Measurements from ENCODE around the gene NSD1.
"Not testable (repeated sequence)": the region's sequence is repeated elsewhere in the genome, so short reads cannot be mapped to it uniquely, and the experiment has no call there.

NSD1 gene

DNA sequence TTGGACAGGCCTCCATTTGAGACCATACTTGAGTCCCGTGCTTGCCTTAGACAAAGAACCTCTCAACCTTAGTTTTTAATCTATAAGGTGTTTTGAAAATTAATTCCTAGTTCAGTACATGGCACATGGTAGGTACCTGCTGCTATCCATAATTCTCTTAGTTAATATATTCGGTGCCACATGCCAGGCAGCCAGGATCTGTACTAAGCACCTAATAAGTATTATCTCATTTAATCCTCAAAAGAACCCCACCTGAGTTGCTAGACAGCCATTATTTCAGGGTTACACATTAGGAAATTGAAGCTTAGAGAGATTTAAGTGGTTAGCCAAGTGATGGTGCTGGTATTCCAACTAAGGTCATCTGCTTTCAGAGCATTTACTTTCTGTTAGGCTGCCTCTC lies 29.9 kb downstream of the NSD1 start:
- H3K27me3 Mint-ChIP-seq (ENCODE audit: low read depth): no peaks in the 10 kb centered on the region
- no peak for DNase-seq (ENCODE audit: low spot score)
- H3K27ac Mint-ChIP-seq: no peak overlapping the region
- H3K4me3 Mint-ChIP-seq: no peak overlapping the region
- H3K36me3 Mint-ChIP-seq (ENCODE audit: low read depth): peaks cover 21% of the 10 kb centered on the region
- no peaks in the 10 kb centered on the region for H3K4me1 Mint-ChIP-seq (ENCODE audit: low read depth)
- no peaks in the 10 kb centered on the region for H3K9me3 Mint-ChIP-seq

DNA sequence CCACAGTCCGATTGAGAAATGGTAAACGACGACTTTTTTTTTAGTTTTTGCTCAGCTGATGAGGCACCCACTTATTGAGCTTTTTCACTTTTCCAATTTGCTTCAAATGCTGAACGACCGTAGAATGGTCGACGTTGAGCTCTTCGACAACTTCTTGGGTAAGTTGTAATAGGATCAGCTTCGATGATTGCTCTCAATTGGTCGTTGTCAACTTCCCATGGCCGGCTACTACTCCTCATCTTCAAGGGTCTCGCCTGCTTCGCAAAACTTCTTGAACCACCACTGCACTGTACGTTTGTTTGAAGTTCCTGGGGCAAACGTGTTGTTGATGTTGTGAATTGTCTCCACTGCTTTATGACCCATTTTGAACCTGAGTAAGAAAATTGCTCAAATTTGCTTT lies 35.7 kb downstream of the NSD1 start:
- DNase-seq (ENCODE audit: low spot score): no peak
- Mint-ChIP-seq H3K27me3 (ENCODE audit: low read depth) (no peaks in the 10 kb centered on the region), H3K36me3 (ENCODE audit: low read depth) (peaks cover 27% of the 10 kb centered on the region), H3K9me3 (no peaks in the 10 kb centered on the region), H3K4me1 (ENCODE audit: low read depth) (peaks cover 7% of the 10 kb centered on the region), H3K27ac (no peak overlapping the region), H3K4me3 (no peak overlapping the region)

DNA sequence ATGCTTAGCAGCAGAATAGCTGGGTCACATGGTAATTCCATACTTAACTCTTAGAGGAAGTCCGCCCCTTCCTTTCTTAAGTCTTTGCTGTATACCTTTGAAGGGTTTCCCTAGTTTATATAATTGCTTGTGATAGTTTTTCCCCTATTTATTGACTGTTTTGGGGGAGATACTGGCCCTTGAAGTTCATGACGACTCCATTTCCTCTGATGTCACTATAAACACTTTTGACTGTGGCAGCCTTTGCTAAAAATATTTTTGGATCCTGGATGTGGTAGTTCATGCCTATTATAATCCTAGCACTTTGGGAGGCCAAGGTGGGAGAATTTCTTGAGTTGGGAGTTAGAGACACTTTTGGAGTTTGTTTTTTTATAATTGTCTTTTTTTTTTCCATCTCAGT lies 38.4 kb downstream of the NSD1 start:
- H3K4me1 Mint-ChIP-seq (ENCODE audit: low read depth): peaks cover 7% of the 10 kb centered on the region
- H3K27ac Mint-ChIP-seq: peak overlapping the region; percentile 46
- H3K36me3 Mint-ChIP-seq (ENCODE audit: low read depth): peaks cover 16% of the 10 kb centered on the region
- H3K4me3 Mint-ChIP-seq: no peak overlapping the region
- no peak for DNase-seq (ENCODE audit: low spot score)
- H3K9me3 Mint-ChIP-seq: no peaks in the 10 kb centered on the region
- no peaks in the 10 kb centered on the region for H3K27me3 Mint-ChIP-seq (ENCODE audit: low read depth)

DNA sequence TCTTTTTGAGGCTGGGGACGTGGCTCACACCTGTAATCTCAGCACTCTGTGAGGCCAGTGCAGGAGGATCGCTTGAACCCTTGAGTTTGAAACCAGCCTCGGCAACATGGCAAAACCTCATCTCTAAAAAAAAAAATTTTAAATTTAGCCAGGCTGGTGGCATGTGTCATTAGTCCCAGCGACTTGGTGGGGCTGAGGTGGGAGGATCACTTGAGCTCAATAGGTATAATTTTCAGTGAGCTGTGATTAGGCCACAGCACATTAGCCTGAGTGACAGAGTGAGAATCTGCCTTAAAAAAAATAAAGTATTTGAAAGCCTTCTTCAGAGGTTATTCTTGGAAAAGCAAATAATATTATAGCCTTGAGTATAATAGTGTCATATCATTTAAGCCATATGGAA lies 41.8 kb downstream of the NSD1 start:
- Mint-ChIP-seq H3K27ac (no peak overlapping the region), H3K36me3 (ENCODE audit: low read depth) (peaks cover 10% of the 10 kb centered on the region), H3K27me3 (ENCODE audit: low read depth) (no peaks in the 10 kb centered on the region), H3K4me1 (ENCODE audit: low read depth) (peaks cover 9% of the 10 kb centered on the region), H3K9me3 (no peaks in the 10 kb centered on the region), H3K4me3 (no peak overlapping the region)
- no peak for DNase-seq (ENCODE audit: low spot score)

DNA sequence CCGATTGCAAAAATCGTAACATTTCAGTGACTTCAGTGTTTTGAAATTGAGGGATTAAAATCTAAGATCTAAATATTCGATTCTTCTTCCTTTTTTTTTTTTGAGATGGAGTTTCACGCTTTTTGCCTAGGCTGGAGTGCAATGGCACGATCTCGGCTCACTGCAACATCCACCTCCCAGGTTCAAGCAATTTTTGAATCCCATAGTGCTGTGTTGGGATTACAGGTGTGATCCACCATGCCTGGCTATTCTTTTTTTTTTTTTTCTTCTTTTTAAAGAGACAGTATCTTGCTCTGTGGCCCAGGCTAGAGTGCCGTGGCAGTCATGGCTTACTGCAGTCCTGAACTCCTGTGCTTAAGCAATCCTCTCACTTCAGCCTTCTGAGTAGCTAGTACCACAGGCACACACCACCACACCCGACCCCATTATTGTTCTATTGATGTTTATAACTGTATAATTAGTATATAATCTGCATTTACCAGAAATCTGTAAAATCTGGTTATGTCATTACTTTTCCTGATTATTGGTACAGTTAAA lies 42.7 kb downstream of the NSD1 start:
- no peak overlapping the region for H3K4me3 Mint-ChIP-seq
- no peak overlapping the region for H3K27ac Mint-ChIP-seq
- H3K4me1 Mint-ChIP-seq (ENCODE audit: low read depth): peaks cover 9% of the 10 kb centered on the region
- no peaks in the 10 kb centered on the region for H3K27me3 Mint-ChIP-seq (ENCODE audit: low read depth)
- no peak for DNase-seq (ENCODE audit: low spot score)
- no peaks in the 10 kb centered on the region for H3K9me3 Mint-ChIP-seq
- H3K36me3 Mint-ChIP-seq (ENCODE audit: low read depth): peaks cover 12% of the 10 kb centered on the region

DNA sequence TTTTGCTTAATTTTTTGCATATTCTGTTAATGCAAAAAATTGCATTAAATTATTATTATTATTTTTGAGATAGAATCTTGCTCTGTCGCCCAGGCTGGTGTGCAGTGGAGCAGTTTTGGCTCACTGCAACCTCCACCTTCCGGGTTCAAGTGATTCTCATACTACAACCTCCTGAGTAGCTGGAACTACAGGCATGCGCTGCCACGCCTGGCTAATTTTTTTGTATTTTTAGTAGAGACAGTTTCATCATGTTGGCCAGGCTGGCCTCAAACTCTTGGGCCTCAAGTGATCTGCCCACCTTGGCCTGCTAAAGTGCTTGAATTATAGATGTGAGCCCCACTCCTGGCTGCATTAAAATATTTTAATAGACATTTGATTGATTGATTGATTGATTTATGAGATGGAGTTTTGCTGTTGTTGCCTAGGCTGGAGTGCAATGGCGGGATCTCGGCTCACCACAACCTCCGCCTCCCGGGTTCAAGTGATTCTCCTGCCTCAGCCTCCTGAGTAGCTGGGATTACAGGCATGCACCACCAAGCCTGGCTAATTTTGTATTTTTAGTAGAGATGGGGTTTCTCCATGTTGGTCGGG lies 44.4 kb downstream of the NSD1 start:
- not testable (repeated sequence) for DNase-seq (ENCODE audit: low spot score); H3K4me3 Mint-ChIP-seq; H3K9me3 Mint-ChIP-seq; H3K4me1 Mint-ChIP-seq (ENCODE audit: low read depth); H3K27ac Mint-ChIP-seq; H3K27me3 Mint-ChIP-seq (ENCODE audit: low read depth)
- H3K36me3 Mint-ChIP-seq (ENCODE audit: low read depth): peaks cover 13% of the 10 kb centered on the region

DNA sequence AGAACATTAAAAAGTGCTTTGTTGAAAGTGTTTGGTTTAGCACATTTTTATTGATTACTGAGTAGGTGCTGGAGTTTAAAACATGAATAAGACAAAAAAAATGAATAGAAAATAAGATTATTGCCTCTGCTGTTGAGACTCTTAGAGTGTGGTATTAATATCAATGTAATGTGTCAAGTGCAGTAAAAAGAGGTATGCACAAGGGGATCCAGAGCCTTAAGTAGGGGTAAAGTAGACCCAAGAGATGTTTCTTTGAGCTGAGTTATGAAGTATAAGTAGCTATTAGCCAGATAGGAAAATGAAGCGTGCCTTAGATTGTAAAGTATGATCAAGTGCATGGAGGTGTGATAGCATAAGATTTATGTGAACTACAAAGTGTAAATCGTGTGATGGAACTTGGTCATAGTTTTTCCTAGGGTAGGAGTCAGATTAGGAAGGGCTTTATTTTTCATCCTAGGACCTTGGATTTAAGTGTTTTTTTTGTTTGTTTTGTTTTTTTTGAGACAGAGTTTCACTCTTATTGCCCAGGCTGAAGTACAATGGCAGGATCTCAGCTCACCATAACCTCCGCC lies 45.2 kb downstream of the NSD1 start:
- no peak for DNase-seq (ENCODE audit: low spot score)

DNA sequence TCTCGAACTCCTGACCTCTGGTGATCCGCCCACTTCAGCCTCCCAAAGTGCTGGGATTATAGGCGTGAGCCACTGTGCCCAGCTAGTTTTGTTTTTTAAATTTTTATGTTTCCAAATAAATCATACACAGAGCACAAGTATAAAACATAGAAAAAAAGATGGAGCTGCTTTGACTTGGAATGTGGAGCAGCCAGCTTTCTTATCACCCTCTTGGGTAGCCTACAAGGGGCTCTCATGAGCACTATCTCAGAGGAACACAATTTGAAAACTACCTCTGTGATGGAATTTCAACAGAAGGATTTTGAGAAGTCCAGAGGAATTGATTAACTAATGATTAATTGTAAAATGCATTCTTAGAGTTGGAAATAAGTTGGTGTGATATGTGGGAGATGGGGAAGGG lies 45.9 kb downstream of the NSD1 start:
- Mint-ChIP-seq H3K36me3 (ENCODE audit: low read depth) (peaks cover 13% of the 10 kb centered on the region), H3K27me3 (ENCODE audit: low read depth) (no peaks in the 10 kb centered on the region), H3K27ac (no peak overlapping the region), H3K4me1 (ENCODE audit: low read depth) (peaks cover 6% of the 10 kb centered on the region), H3K4me3 (no peak overlapping the region), H3K9me3 (no peaks in the 10 kb centered on the region)
- no peak for DNase-seq (ENCODE audit: low spot score)

More for the DNA sequence above, 45.2 kb downstream of the NSD1 start:
- no peak overlapping the region for H3K4me3 Mint-ChIP-seq
- H3K27me3 Mint-ChIP-seq (ENCODE audit: low read depth): no peaks in the 10 kb centered on the region
- H3K27ac Mint-ChIP-seq: no peak overlapping the region
- peaks cover 5% of the 10 kb centered on the region for H3K4me1 Mint-ChIP-seq (ENCODE audit: low read depth)
- no peaks in the 10 kb centered on the region for H3K9me3 Mint-ChIP-seq
- H3K36me3 Mint-ChIP-seq (ENCODE audit: low read depth): peaks cover 13% of the 10 kb centered on the region

DNA sequence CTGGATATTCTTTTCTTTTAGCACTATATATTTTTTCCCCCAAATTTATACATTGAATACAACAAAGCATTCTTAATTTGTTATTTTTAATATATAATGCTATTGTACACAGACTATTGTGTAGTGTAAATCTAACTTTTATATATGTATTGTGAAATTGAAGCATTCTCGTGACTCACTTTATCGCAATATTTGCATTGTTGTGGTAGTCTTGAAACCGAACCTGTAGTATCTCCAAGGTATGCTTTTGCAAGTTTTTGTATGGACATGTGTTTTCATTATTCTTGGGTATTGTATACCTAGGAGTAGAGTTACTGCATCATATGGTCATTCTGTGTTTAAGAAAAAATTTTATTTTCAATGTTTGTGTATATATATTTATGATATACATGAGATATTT lies 49.6 kb downstream of the NSD1 start:
- no peaks in the 10 kb centered on the region for H3K27me3 Mint-ChIP-seq (ENCODE audit: low read depth)
- peaks cover 21% of the 10 kb centered on the region for H3K36me3 Mint-ChIP-seq (ENCODE audit: low read depth)

DNA sequence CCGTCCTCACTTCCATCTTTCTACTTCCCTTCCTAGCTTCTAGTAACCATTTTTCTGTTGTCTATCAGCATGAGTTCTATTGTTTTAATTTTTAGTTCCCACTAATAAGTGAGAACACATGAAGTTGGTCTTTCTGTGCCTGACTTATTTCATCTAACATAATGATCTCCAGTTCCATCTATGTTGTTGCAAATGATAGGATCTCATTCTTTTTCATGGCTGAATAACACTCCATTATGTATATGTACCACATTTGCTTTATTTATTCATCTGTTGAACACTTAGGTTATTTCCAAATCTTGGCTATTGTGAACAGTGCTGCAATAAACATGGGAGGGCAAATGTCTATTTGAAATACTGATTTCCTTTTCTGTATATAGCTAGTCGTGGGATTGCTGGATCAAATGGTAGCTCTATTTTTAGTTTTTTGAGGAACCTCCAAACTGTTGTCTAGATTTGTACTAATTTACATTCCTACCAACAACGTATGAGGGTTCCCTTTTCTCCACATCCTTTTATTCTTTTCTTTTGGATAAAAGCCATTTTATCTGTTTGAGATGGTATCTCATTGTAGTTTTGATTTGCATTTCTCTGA lies 50.3 kb downstream of the NSD1 start:
- no peak overlapping the region for H3K27ac Mint-ChIP-seq
- H3K27me3 Mint-ChIP-seq (ENCODE audit: low read depth): no peaks in the 10 kb centered on the region
- H3K9me3 Mint-ChIP-seq: no peaks in the 10 kb centered on the region
- H3K36me3 Mint-ChIP-seq (ENCODE audit: low read depth): peaks cover 22% of the 10 kb centered on the region
- H3K4me3 Mint-ChIP-seq: no peak overlapping the region
- peaks cover 11% of the 10 kb centered on the region for H3K4me1 Mint-ChIP-seq (ENCODE audit: low read depth)
- DNase-seq (ENCODE audit: low spot score): no peak

More for the DNA sequence above, 49.6 kb downstream of the NSD1 start:
- no peaks in the 10 kb centered on the region for H3K9me3 Mint-ChIP-seq
- H3K4me1 Mint-ChIP-seq (ENCODE audit: low read depth): peaks cover 11% of the 10 kb centered on the region
- H3K4me3 Mint-ChIP-seq: no peak overlapping the region
- DNase-seq (ENCODE audit: low spot score): no peak
- no peak overlapping the region for H3K27ac Mint-ChIP-seq

DNA sequence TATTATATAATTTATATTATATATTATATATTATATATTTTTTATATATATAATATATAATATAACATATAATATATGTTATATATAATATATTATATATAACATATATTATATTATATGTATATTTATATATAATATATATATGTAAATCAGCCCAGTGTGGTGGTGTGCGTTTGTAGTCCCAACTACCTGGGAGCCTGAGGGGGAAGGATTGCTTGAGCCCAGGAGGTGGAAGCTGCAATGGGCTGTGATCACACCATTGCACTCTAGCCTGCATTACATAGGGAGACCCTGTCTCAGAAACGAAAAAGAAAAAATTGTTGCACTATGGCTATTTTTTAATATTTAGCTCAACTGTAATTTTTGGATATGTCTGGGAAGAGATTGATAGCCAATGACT lies 52.4 kb downstream of the NSD1 start:
- Mint-ChIP-seq H3K27me3 (ENCODE audit: low read depth) (no peaks in the 10 kb centered on the region), H3K9me3 (no peaks in the 10 kb centered on the region), H3K36me3 (ENCODE audit: low read depth) (peaks cover 21% of the 10 kb centered on the region), H3K4me3 (no peak overlapping the region), H3K27ac (no peak overlapping the region), H3K4me1 (ENCODE audit: low read depth) (peaks cover 13% of the 10 kb centered on the region)
- no peak for DNase-seq (ENCODE audit: low spot score)

DNA sequence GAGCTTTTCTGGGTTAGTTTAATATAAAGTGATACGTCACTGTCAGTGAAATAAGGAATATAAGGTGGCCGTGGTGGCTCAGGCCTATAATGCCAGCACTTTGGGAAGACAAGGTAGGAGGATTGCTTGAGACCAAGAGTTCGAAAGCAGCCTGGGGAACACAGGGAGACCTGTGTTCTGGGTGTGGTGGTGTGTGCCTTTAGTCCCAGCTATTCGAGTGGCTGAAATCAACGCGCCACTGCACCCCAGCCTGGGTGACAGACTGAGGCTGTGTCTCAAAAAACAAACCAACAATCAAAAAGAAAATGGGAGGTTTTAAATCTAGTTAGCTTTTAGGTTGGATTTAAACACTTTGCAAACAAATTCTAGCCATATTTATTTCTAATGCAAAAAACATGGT lies 53.1 kb downstream of the NSD1 start:
- H3K27ac Mint-ChIP-seq: no peak overlapping the region
- DNase-seq (ENCODE audit: low spot score): no peak
- H3K9me3 Mint-ChIP-seq: no peaks in the 10 kb centered on the region
- peaks cover 13% of the 10 kb centered on the region for H3K4me1 Mint-ChIP-seq (ENCODE audit: low read depth)
- no peak overlapping the region for H3K4me3 Mint-ChIP-seq
- no peaks in the 10 kb centered on the region for H3K27me3 Mint-ChIP-seq (ENCODE audit: low read depth)
- H3K36me3 Mint-ChIP-seq (ENCODE audit: low read depth): peaks cover 17% of the 10 kb centered on the region

DNA sequence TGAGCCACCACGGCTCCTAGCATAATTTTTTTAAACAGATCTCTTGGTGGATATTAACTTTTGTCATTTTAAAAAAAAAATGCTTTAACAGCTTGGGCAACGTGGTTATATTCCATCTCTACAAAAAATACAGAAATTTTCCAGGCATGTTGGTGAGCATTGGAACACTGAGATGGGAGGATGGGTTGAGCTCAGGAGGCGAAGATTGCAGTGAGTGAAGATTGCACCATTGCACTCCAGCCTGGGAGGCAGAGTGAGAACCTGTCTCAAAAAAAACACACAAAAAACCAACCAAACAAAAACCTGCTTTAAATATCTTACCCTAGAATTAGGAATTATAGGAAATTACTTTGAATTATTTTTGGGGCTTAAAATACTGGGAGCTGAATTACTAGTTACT lies 55.2 kb downstream of the NSD1 start:
- no peak overlapping the region for H3K4me3 Mint-ChIP-seq
- no peaks in the 10 kb centered on the region for H3K9me3 Mint-ChIP-seq
- H3K4me1 Mint-ChIP-seq (ENCODE audit: low read depth): peaks cover 10% of the 10 kb centered on the region
- H3K27ac Mint-ChIP-seq: no peak overlapping the region
- no peak for DNase-seq (ENCODE audit: low spot score)
- peaks cover 20% of the 10 kb centered on the region for H3K36me3 Mint-ChIP-seq (ENCODE audit: low read depth)
- no peaks in the 10 kb centered on the region for H3K27me3 Mint-ChIP-seq (ENCODE audit: low read depth)

DNA sequence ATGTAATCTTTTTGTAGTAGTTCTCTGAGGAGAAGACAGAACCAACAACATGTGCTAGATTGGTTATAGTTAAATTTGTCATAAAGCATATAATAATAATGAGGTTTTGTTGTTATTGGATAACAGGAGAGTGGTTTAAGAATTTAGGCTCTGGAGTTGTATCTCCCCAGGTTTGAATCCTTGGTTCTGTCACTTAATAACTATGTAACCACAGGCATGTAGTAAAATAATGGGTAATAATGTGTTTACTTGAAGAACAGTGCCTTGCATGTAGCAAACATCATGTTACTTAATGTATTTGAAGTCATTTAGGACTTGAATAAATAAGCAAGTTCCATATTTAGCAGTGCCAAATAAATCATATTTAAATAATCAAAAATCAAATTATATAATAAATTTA lies 55.8 kb downstream of the NSD1 start:
- Mint-ChIP-seq H3K36me3 (ENCODE audit: low read depth) (peaks cover 22% of the 10 kb centered on the region), H3K27ac (no peak overlapping the region), H3K4me3 (no peak overlapping the region), H3K27me3 (ENCODE audit: low read depth) (no peaks in the 10 kb centered on the region), H3K4me1 (ENCODE audit: low read depth) (peaks cover 8% of the 10 kb centered on the region), H3K9me3 (no peaks in the 10 kb centered on the region)
- no peak for DNase-seq (ENCODE audit: low spot score)

Data from T-helper 2 cell treated with Interferon-gamma antibody and Interleukin-4, amounts not matched to agents 5 μg/mL and 100 μg/mL, for 36 hours (primary cell).